Measurements from ENCODE around the gene CBFA2T3.

CBFA2T3 gene

DNA sequence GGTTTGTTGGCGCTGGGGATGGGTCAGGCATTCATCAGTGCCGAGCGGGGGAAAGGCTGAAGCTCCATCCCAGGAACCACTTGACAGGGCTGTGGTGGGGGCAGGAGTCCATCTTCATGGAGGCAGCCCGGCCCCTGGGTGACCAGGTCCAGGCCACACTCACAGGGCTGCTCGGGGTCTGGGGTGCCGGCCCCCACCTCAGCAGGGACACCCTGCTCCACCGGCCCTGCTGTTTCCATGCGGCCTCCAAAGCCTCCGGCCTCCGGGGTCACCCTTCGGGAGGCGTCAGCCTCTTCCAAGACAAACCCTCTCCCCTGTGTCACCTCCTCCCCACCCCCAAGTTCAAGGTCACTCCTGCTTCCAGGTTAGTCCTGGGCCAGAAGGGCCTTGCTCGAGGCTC, 142.3 kb downstream of the CBFA2T3 start:
- DNase-seq: no peak

DNA sequence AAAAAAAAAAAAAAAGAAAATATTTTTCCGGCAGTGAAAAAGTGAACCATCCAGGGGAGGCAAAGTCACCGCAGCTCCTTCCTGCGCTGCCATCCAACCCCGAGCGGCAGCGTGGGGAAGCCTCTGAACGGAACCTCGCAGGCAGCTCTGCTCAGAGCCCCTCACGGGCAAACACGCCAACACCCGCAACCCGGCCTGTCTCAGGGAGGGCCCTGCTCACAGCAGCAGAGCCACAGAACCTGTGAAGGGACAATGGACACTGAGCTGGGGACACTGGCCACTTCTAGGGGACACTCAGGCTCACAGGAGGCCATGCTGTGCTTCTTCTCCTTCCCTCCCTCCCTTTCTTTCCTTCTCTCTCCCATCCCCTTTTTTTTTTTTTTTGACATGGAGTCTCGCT, 143.9 kb downstream of the CBFA2T3 start:
- DNase-seq: no peak

DNA sequence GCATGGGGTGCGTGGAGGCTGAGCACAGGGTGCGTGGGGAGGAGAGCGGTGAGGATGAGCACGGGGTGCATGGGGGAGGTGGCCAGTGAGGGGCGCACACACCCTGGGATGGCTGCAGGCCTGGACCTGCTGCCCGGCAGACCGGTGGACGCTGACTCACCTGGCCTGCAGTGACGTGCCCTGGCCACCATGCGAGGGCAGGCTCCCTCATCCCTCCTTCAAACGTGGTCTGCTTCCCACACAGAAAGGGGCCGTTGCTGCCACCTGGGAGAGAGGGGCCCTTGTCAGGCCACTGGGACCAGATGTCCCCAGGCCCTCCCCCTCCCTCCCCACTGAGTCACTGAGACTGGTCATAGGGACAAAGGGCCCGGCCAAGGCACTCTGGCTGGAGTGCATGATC, 145.2 kb downstream of the CBFA2T3 start:
- DNase-seq: no peak

DNA sequence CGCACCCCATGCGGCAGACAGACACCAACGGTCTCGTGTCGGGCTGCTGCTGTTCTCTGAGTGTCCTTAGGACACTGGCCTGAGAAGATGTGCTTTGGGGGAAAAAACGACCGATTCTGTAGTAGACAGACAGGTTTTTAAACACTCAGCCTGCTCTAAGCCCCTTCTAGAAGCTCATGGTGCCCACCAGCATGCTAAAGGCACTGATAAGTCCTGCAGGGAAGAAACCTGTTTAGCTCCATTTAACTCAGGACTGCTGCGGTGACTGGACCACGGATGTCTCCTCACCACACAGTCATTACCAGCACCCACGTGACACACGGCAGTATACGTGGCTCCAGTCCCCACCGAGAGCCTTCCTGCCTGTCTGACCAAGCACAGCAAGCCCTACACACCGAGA, 146.2 kb downstream of the CBFA2T3 start:
- no peak for DNase-seq

DNA sequence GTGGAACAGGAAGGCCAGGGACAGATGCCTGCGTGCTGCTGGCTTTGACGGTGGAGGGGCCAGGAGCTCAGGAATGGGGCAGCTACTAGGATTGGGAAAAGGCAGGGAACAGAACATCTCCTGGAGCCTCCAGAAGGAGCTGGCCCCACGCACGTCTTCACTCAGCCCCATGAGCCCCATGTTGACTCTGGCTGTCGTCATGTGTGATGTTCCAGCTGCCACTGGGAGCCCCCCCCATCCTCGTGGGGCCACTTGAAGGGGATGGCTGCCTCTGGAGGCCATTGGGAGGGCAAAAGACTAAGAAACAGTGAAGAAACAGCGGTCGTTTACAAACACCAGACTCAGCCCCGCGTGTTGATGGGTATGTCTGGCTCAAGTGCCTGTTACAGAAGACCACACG, 146.7 kb downstream of the CBFA2T3 start:
- no peak for DNase-seq

GRCh38 chr16:88828711-88829110, 148.3 kb downstream of the CBFA2T3 start:
- no peak for DNase-seq

DNA sequence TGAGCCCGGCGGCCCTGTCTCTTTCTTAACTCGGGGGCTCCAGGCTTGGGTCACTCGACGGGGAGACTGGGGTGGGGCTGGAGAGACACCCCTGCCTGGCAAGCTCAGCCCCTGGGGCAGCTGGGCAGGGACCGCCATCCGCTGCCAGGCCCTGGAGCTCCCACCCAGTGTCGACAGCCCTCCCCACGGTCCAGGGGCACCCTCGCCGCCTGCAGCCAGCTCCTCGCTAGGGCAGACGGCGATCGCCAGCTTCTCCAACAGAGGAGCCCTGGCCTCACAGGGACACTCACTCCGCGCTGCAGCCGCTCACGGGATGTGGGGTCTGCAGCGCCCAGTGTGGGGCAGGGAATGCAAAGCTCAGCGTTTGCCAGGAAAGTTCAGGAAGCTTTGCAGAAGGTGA, 149.3 kb downstream of the CBFA2T3 start:
- no peak for DNase-seq

DNA sequence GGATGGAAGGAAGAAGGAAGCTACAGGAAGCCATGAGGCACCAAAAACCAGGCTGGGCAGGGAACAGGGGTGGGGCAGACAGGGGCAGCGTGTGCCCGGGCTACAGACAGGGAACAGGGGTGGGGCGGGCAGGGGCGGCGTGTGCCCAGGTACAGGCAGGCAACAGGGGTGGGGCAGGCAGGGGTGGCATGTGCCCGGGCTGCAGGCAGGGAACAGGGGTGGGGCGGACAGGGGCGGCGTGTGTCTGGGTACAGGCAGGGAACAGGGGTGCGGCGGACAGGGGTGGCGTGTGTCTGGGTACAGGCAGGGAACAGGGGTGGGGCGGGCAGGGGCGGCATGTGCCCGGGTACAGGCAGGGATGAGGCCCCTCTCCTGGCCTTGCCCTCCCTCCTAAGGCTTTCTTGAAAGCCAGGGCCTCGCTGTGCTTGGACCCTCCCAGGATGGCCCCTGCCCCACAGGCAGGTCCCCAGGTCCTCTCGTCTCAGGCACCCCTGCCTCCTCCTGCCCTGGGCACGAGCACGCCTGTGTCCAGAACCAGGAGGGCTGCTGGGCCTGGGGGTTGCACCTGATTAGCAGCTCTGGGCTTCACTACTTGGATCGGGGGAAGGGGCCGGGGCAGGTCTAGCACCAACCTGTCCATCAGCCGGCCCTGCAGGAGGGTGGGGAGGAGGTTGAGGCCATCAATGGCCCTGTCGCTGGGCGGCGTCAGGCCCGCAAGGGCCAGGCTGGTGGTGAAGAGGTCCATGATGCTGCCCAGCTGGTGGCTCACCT, 150.8 kb downstream of the CBFA2T3 start:
- no peak for DNase-seq

- DNase-seq: no peak
Measured at GRCh38 chr16:88825146-88825545, 151.9 kb downstream of the CBFA2T3 start.

Measured in fibroblast of skin of abdomen (primary cell).